ENCODE results near the gene CTNNB1.

DNA sequence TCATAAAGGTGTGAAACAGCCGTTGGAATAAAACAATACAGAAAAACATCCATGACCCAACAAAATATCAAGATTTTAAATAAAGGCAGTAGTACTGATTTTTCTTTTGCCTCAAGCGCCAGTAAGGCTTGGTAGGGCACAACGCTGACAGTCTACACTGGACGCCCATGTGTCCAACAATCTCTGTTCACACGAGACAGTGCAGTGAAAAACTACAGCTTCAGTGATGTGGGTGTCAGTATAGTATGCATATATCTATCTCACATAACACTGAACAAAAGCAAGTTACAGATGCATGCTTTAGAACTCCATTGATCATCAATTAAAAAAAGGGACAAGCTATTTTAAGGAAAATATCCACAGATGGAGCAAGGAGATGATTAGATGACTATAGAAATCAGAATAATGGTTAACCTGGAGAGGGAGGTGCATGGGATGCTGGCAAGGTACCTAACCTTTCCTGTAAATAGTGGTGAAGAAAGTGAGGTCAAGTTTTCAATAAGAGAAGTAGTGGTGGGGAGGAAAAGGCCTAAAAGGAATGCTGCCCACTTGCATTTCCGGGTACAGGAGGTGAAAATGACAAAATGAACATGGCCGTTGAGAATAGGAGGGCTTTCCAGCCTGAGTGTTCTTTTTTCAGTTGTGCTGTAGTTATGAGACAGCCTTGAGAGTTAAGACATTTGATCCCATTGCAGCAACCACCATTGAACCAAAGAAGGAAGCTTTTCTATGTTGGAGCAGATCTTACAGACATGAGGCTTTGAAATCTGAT, 42.7 kb downstream of the CTNNB1 start:
- TF ChIP-seq, protein P1, sequence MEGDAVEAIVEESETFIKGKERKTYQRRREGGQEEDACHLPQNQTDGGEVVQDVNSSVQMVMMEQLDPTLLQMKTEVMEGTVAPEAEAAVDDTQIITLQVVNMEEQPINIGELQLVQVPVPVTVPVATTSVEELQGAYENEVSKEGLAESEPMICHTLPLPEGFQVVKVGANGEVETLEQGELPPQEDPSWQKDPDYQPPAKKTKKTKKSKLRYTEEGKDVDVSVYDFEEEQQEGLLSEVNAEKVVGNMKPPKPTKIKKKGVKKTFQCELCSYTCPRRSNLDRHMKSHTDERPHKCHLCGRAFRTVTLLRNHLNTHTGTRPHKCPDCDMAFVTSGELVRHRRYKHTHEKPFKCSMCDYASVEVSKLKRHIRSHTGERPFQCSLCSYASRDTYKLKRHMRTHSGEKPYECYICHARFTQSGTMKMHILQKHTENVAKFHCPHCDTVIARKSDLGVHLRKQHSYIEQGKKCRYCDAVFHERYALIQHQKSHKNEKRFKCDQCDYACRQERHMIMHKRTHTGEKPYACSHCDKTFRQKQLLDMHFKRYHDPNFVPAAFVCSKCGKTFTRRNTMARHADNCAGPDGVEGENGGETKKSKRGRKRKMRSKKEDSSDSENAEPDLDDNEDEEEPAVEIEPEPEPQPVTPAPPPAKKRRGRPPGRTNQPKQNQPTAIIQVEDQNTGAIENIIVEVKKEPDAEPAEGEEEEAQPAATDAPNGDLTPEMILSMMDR (IDR thresholded peaks at IDR 0.05; ENCODE audit: borderline replicate concordance, extremely low read depth, low read length, poor library complexity, severe bottlenecking): no peak
- TF ChIP-seq EZH2 (IDR thresholded peaks at IDR 0.05; ENCODE audit: borderline replicate concordance, low read depth, low read length, severe bottlenecking): no peak

All from DND-41 (cell line).